GM21723 (cell line): ENCODE results near the gene NLRP4.

ENCODE experiments used
- ATAC-seq: cut with Tn5 transposase; IDR thresholded peaks from one replicate; pipeline ENCODE4 v1.9.1; 2021; ENCODE audit warnings: mild to moderate bottlenecking, moderate library complexity; ENCODE audit not compliant: unreplicated experiment

NLRP4 gene

GRCh38 chr19:55836340-55836739, at the start of gene NLRP4:
NLRP4 (plus strand) TSS chr19:55836540; CDS start chr19:55852081, 15,541 bp downstream.
- no peak for ATAC-seq

- no peak for ATAC-seq
Observed at GRCh38 chr19:55795021-55795420, 41.3 kb upstream of the NLRP4 start.

- ATAC-seq: no peak
Observed at GRCh38 chr19:55801416-55801815, 34.9 kb upstream of the NLRP4 start.

GRCh38 chr19:55802281-55802680, 34.1 kb upstream of the NLRP4 start:
- ATAC-seq: no peak

GRCh38 chr19:55809381-55810058, 26.8 kb upstream of the NLRP4 start:
- ATAC-seq: no peak

- ATAC-seq: no peak
Observed at GRCh38 chr19:55811340-55811739, 25.0 kb upstream of the NLRP4 start.

- ATAC-seq: no peak
Observed at GRCh38 chr19:55812449-55812848, 23.9 kb upstream of the NLRP4 start.

- no peak for ATAC-seq
Observed at GRCh38 chr19:55813906-55814305, 22.4 kb upstream of the NLRP4 start.

- no peak for ATAC-seq
Observed at GRCh38 chr19:55820037-55820436, 16.3 kb upstream of the NLRP4 start.

- ATAC-seq: no peak
Observed at GRCh38 chr19:55830656-55831055, 5.7 kb upstream of the NLRP4 start.

- ATAC-seq: no peak
Observed at GRCh38 chr19:55831846-55832245, 4.5 kb upstream of the NLRP4 start, which contains the start of gene NLRP11. NLRP11 (minus strand) TSS chr19:55831999; CDS start chr19:55818174, 13,825 bp downstream.

GRCh38 chr19:55832676-55833075, 3.7 kb upstream of the NLRP4 start:
- ATAC-seq: no peak

- no peak for ATAC-seq
Observed at GRCh38 chr19:55838251-55838650, 1.9 kb downstream of the NLRP4 start.

GRCh38 chr19:55838906-55839305, 2.6 kb downstream of the NLRP4 start:
- ATAC-seq: no peak

GRCh38 chr19:55855160-55855559, 18.8 kb downstream of the NLRP4 start:
- no peak for ATAC-seq

- no peak for ATAC-seq
Observed at GRCh38 chr19:55857149-55857548, 20.8 kb downstream of the NLRP4 start.

GRCh38 chr19:55857974-55858373, 21.6 kb downstream of the NLRP4 start:
- no peak for ATAC-seq

GRCh38 chr19:55858401-55858800, 22.1 kb downstream of the NLRP4 start:
- no peak for ATAC-seq

GRCh38 chr19:55858969-55859368, 22.6 kb downstream of the NLRP4 start:
- ATAC-seq: no peak

GRCh38 chr19:55866521-55866920, 30.2 kb downstream of the NLRP4 start:
- ATAC-seq: no peak

GRCh38 chr19:55867101-55867500, 30.8 kb downstream of the NLRP4 start:
- ATAC-seq: no peak

GRCh38 chr19:55870736-55871135, 34.4 kb downstream of the NLRP4 start:
- ATAC-seq: no peak

- no peak for ATAC-seq
Observed at GRCh38 chr19:55877211-55877610, 40.9 kb downstream of the NLRP4 start.
